Erythroblast (primary cell): Measurements from ENCODE around the gene AKAP6.

Experiments
- DNase-seq, 2 experiments: peaks; one replicate each; lab custom pipeline; 2025; lab: John Stamatoyannopoulos, UW
- GATA1 ChIP-seq: IDR thresholded peaks from 2 replicates; pipeline ENCODE4 v1.6.1; 2011; ENCODE audit warnings: low read depth, mild to moderate bottlenecking, control low read depth, low read length, moderate library complexity
- POLR2A ChIP-seq: IDR thresholded peaks from 2 replicates; pipeline ENCODE4 v1.6.1; 2011; ENCODE audit warnings: mild to moderate bottlenecking, low read length

AKAP6 gene

DNA sequence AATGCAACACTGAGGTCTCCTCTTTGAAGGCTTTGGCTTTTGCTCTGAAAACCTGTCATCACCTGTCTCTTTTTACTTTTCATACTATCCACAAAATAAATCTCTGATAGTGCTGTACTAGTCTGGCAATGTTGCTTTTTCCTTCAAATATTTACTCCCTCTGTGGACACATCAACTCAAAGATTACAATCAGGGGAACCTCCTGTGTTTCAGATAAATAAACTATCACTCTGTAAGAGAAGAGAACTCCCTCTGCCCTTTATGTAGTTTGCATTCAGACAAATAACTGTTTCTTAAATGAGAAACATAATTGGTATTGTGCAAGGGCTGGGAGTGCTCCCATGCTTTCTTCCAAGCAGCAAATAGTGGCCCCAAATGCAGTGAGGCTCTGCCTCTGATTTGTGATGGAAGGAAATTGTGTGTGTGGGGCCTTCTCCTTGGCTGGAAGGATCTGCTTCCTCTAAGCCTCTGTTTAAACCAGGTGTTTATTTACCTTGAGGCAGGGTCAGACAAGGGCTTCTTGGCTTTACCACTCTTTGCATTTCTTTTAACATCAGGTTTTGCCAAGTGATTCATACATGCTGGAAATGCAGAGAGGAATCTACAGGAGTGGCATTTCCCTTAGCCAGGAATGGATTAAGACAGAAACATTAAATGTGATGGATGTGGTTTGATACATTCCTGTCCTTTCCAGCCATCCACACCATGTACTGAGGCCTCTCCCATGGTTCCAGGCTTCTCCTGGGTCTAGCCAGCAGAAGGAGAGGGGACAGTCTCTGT, 69.0 kb downstream of the AKAP6 start:
- TF ChIP-seq GATA1 (no peak), POLR2A (no peak)
- DNase-seq, result no peak

- no peak for TF ChIP-seq GATA1
- TF ChIP-seq POLR2A, result no peak
- DNase-seq, result no peak
Measured at GRCh38 chr14:32399920-32400319, 70.8 kb downstream of the AKAP6 start.

GRCh38 chr14:32400480-32400879, 71.4 kb downstream of the AKAP6 start:
- TF ChIP-seq GATA1 (no peak), POLR2A (no peak)
- no peak for DNase-seq

DNA sequence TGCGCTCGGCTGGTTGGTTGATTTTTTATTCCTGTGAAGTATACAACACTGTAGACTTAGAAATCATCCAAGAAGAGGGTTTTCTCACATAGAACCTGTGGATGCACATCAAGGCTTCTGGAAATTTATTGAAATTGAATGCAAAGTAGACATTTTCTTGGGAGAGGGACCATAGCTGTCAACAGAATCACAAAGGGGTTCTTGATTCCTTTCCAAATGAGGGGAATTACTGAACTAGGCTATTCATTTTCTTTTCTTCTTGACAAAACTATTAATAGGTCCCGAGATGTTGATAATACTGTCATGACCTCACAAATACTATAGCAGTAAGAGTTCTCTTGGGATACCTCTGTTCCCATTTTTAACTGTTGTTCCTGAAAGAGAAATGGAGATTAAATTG, 73.9 kb downstream of the AKAP6 start:
- DNase-seq, result no peak
- TF ChIP-seq POLR2A, result no peak

DNA sequence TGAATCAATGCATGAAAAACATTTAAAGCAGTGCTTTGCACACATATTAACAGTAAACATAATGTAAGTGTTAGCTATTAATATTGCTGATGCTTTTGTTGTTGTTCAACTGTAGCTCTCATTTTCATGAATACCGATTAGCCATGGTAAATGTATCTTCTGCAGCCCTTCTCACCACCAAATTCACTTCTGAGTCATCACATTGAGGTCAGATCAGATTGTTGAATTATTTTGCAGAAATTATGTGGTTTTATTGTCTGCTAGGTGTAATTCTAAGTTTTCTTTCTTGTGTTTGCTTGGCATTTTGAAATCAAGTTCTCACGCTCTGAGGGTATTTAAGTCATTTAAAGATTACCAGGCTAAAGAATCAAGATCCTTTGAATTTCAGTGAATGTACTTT, 74.6 kb downstream of the AKAP6 start:
- TF ChIP-seq POLR2A (no peak), GATA1 (no peak)

DNA sequence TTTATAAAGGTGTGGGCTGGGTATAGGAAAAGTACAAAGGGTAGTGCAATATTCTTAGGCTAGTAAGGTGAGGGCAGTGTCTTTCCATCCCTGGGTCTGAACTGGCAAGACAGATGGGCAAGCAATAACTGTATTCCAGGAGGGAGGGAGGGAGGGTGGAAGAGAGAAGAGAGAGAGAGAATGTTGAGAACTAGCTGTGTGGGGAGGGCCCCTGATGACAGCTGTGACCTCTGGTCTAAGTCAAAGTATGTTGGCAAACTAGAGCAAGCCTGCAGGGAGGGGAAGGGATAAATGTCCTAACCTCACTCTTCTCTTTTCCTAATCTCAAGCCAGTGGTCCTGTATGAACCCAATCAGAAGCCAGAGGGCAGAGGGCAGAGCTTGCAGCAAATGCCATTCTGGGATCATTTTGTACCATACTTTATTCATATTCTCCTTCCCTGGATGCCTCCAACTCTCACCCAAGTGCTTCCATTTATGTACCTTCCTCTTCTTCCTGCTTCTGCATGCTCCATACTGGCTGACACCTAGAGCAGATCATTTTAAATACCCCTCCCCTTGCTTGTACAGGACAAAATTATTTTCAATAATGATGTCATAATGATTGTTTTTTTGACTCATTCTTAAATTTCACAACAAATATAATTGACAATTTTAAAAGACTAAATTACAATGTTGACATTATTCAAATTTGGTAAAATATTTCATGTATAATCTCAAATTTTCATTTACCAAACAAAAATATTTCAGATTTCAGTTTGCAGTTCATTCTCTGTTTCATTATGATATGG, 75.9 kb downstream of the AKAP6 start:
- no peak for DNase-seq
- TF ChIP-seq POLR2A (no peak), GATA1 (no peak)

More for the DNA sequence above, 74.6 kb downstream of the AKAP6 start:
- no peak for DNase-seq

DNA sequence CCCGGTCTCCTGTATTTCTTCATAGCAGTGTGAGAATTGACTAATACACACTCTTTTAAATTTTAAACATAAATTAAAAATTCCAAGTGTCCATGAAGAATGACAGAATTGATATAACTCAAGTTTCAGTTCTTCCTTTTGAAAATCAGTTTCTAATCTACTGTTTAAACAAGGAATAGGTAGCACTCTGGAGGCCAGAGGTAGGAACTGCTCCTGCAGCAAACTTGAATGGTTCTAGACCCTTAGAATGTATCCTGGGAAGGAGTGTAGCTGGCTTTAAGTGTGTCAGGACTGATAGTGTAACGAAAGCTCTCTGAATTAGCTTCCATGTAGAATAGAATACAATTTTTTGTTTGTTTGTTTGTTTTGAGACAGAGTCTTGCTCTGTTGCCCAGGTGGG, 76.8 kb downstream of the AKAP6 start:
- DNase-seq, result no peak
- TF ChIP-seq POLR2A (no peak), GATA1 (no peak)

DNA sequence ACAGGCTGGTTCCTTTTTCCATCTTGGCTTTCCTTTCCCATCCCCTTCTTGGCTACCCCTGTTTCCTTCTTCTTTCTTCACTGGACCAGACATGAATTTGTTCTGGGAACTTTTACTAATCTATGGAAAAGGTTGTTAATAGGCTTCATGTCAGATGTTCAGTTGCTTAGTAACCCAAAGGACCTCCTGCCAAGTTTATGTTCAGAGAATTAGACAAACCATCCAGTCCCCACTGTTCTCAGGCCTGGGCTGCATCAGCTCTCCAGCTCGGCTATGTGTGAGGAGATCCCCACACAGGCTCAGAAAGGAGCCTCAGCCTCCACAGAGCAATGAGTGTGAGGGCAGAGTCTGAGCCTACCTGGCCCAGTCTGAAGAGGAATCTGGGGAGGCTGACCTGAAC, 78.0 kb downstream of the AKAP6 start:
- DNase-seq, result no peak
- TF ChIP-seq POLR2A (no peak), GATA1 (no peak)

DNA sequence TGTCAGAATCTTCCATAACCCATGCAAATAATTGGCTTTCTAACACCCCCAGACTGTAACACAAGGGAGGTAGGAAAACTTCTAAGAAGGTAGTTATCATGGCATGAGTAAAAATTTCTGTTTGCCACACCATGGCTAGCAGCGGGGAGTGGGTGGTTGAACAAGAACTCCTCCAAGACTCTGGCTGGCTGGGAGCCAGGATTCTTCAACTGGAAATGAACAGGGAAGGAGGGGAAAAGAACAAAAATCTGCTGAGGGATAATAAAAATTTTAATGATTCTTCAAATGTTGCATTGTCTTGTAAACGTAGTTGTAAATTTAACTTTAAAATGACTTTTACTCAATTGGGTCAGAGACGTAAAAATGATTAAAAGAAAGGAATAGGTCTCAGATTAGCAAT, 78.9 kb downstream of the AKAP6 start:
- DNase-seq, result no peak
- TF ChIP-seq GATA1, result no peak
- no peak for TF ChIP-seq POLR2A

GRCh38 chr14:32412103-32412502, 83.0 kb downstream of the AKAP6 start:
- no peak for DNase-seq
- TF ChIP-seq POLR2A (no peak), GATA1 (no peak)

DNA sequence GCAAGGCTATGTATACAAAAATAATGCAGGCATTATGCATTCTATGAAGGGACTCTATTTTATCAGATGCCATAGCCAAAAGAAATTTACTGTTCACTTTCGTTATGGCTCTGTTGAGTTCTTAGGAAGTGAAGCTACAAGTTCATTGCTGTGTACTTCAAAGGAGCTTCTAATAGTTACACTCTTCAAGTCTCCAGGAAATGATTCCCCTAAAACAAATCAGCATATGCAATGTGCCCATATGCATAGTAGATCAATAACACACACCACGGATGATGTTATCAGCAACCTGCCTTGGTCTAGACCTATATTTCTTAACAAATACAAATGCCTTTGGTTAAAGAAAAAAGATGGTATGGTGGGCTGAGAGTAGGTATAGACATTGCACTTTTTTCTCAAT, 83.4 kb downstream of the AKAP6 start:
- TF ChIP-seq POLR2A (no peak), GATA1 (no peak)
- no peak for DNase-seq

- no peak for TF ChIP-seq GATA1
- no peak for TF ChIP-seq POLR2A
- no peak for DNase-seq
Measured at GRCh38 chr14:32413967-32414640, 85.0 kb downstream of the AKAP6 start.

GRCh38 chr14:32414808-32415255, 85.7 kb downstream of the AKAP6 start:
- no peak for TF ChIP-seq POLR2A
- TF ChIP-seq GATA1, result no peak
- no peak for DNase-seq
